Measurements from ENCODE around the gene THRA. TPM values are rescaled to one million over a fixed set of nuclear protein-coding genes. Genes with fewer than 3 reads are reported as not detected.

THRA gene
- total and polyA plus RNA-seq, 2 of the 8 experiments (the other 6 are each of a cell fraction or from before 2014, with no cell fraction given) = 6.4 to 10.2 TPM

DNA sequence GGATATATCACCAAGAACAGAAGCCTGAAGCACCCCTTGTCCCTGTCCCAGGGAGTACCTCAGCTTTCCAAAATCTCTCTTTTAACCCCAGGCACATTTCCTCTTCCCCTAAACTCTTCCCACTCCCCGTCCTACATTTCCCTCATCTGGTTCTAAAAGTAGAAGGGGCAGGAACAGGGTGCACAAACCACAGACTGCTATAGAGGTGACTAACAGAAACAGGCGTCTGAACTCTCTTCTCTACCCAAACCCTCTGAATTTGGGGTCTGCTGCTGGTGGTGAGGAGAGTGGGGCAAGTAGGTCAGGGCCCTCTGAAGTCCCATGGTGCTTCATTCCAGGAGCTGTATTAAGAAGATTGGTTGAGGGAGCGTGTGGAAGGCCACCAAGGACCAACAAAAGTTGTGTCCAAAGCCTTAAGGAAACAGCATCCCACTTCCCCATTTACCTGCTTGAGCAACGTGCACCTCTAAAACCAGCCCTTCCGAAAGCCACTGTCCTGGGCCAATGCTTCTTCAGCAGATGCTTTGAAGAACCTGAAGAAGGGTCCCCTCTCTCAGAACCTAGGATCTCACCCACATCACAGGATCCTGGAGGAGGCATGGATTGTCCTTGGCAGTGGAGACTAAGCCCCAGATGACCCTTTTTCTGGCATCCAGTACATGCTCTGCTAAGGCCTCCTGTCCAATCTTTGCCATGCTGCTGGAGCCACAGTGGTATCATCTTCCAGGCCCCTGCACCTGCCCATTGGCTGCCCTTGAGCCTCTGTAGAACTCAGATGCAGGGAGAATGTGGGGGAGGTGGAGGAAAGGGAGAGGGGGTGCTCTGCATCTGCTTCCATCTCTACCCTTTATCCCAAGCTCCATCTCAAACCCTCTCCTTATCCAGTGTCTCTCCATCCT, 43.3 kb downstream of the THRA start (continued):
- TF ChIP-seq JUN (IDR thresholded peaks at IDR 0.05; ENCODE audit: low read depth, low read length) (no peak), CREB1 (IDR thresholded peaks at IDR 0.05) (no peak)

Data from H1 (cell line).